ENCODE data around the gene IQCK.

IQCK gene

GRCh38 chr16:19883966-19884485, 166.0 kb downstream of the IQCK start:
- DNase-seq = no peak
- Histone ChIP-seq H3K4me3 (ENCODE audit: low read depth, low read length) (peak overlapping the region; percentile 55), H3K27ac (no peak overlapping the region), H3K27me3 (replicated peaks) (no peaks in the 10 kb centered on the region), H3K36me3 (replicated peaks) (no peaks in the 10 kb centered on the region)
- TF ChIP-seq CTCF (IDR thresholded peaks at IDR 0.05; ENCODE audit: low read depth, low read length, missing control alignments) = no peak
- in situ Hi-C loops (cut with HindIII; ENCODE audit: low pct_ligation_motif_present, low sequenced_read_pairs) = loop anchor here (25.0 kb wide), 1 partner anchor 147 kb away; no protein-coding TSS in a partner anchor

GRCh38 chr16:19884611-19885450, 166.8 kb downstream of the IQCK start, which contains the start of gene GPRC5B:
GPRC5B (minus strand) TSS chr16:19884848; CDS start chr16:19872845, 12,003 bp downstream.
- Histone ChIP-seq H3K36me3 (replicated peaks) (no peaks in the 10 kb centered on the region), H3K27me3 (replicated peaks) (no peaks in the 10 kb centered on the region), H3K4me3 (ENCODE audit: low read depth, low read length) (peak within 1 kb of the TSS; percentile 60), H3K27ac (no peak within 1 kb of the TSS)
- DNase-seq = no peak
- in situ Hi-C loops (cut with HindIII; ENCODE audit: low pct_ligation_motif_present, low sequenced_read_pairs) = loop anchor here (25.0 kb wide), 1 partner anchor 148 kb away; no protein-coding TSS in a partner anchor
- no peak for TF ChIP-seq CTCF (IDR thresholded peaks at IDR 0.05; ENCODE audit: low read depth, low read length, missing control alignments)

GRCh38 chr16:19885451-19886072, 167.5 kb downstream of the IQCK start:
- no peaks in the 10 kb centered on the region for H3K27me3 ChIP-seq (replicated peaks)
- peak overlapping the region; percentile 60 for H3K4me3 ChIP-seq (ENCODE audit: low read depth, low read length)
- no peak overlapping the region for H3K27ac ChIP-seq
- no peaks in the 10 kb centered on the region for H3K36me3 ChIP-seq (replicated peaks)
- no peak for DNase-seq
- TF ChIP-seq CTCF (IDR thresholded peaks at IDR 0.05; ENCODE audit: low read depth, low read length, missing control alignments) = no peak
- in situ Hi-C loops (cut with HindIII; ENCODE audit: low pct_ligation_motif_present, low sequenced_read_pairs) = loop anchor here (25.0 kb wide), 1 partner anchor 148 kb away; no protein-coding TSS in a partner anchor

GRCh38 chr16:19886073-19886941, 168.2 kb downstream of the IQCK start:
- TF ChIP-seq CTCF (IDR thresholded peaks at IDR 0.05; ENCODE audit: low read depth, low read length, missing control alignments) = peak; percentile 100
- peak; percentile 75 for DNase-seq
- Histone ChIP-seq H3K27ac (no peak overlapping the region), H3K27me3 (replicated peaks) (no peaks in the 10 kb centered on the region), H3K36me3 (replicated peaks) (no peaks in the 10 kb centered on the region), H3K4me3 (ENCODE audit: low read depth, low read length) (peak overlapping the region; percentile 20)
- in situ Hi-C loops (cut with HindIII; ENCODE audit: low pct_ligation_motif_present, low sequenced_read_pairs) = loop anchor here (25.0 kb wide), 1 partner anchor 149 kb away; no protein-coding TSS in a partner anchor

GRCh38 chr16:19888834-19889233, 170.8 kb downstream of the IQCK start:
- in situ Hi-C loops (cut with HindIII; ENCODE audit: low pct_ligation_motif_present, low sequenced_read_pairs) = loop anchor here (25.0 kb wide), 1 partner anchor 152 kb away; no protein-coding TSS in a partner anchor
- H3K27me3 ChIP-seq (replicated peaks) = no peaks in the 10 kb centered on the region
- DNase-seq = no peak
- no peaks in the 10 kb centered on the region for H3K36me3 ChIP-seq (replicated peaks)
- no peak for TF ChIP-seq CTCF (IDR thresholded peaks at IDR 0.05; ENCODE audit: low read depth, low read length, missing control alignments)
- no peak overlapping the region for H3K4me3 ChIP-seq (ENCODE audit: low read depth, low read length)
- H3K27ac ChIP-seq = no peak overlapping the region
